Fibroblast of pulmonary artery (primary cell): Measurements from ENCODE around the gene IFNA6.
"Not testable (repeated sequence)": the region's sequence is repeated elsewhere in the genome, so short reads cannot be mapped to it uniquely, and the experiment has no call there.

Experiments used
- DNase-seq: peaks from one replicate; pipeline ENCODE4 v3.0.0-alpha.2; 2010; ENCODE audit warnings: low read depth
- H3K4me3 ChIP-seq: replicated peaks from 2 replicates; pipeline ENCODE4 v1.5.1; 2011; ENCODE audit warnings: low read depth, mild to moderate bottlenecking, control low read depth, low read length, moderate library complexity
- CTCF ChIP-seq: IDR thresholded peaks from 2 replicates; pipeline ENCODE4 v1.5.1; 2011; ENCODE audit warnings: mild to moderate bottlenecking, control low read depth, low read length, inconsistent platforms; ENCODE audit errors: missing control alignments

The IFNA6 gene

GRCh38 chr9:21383627-21384026, 32.9 kb upstream of the IFNA6 start:
- TF ChIP-seq CTCF = no peak
- no peak overlapping the region for H3K4me3 ChIP-seq
- no peak for DNase-seq

- no peak for DNase-seq
- H3K4me3 ChIP-seq = no peak overlapping the region
- TF ChIP-seq CTCF = no peak
These were observed 31.0 kb upstream of the IFNA6 start for GRCh38 chr9:21381448-21382339.

- DNase-seq, H3K4me3 ChIP-seq: not testable (repeated sequence)
These were observed 20.8 kb upstream of the IFNA6 start for GRCh38 chr9:21371467-21371866.

- no peak for TF ChIP-seq CTCF
- no peak for DNase-seq
- H3K4me3 ChIP-seq = no peak within 1 kb of the TSS
These were observed 17.3 kb upstream of the IFNA6 start, which contains the start of gene IFNA13 for GRCh38 chr9:21367957-21368356. TSS of gene IFNA13 (minus strand) at chr9:21368057. CDS start at chr9:21368010, 47 bp downstream.

GRCh38 chr9:21367169-21367568, 16.5 kb upstream of the IFNA6 start:
- not testable (repeated sequence) for DNase-seq, H3K4me3 ChIP-seq

- TF ChIP-seq CTCF = no peak
- DNase-seq = no peak
These were observed 11.6 kb upstream of the IFNA6 start for GRCh38 chr9:21362287-21362686.

GRCh38 chr9:21357479-21358460, 7.1 kb upstream of the IFNA6 start:
- no peak for TF ChIP-seq CTCF
- H3K4me3 ChIP-seq = no peak overlapping the region
- no peak for DNase-seq

More at GRCh38 chr9:21362287-21362686, 11.6 kb upstream of the IFNA6 start:
- no peak overlapping the region for H3K4me3 ChIP-seq
